Measurements from ENCODE around the gene MYH15. TPM values are rescaled to one million over a fixed set of nuclear protein-coding genes. Genes with fewer than 3 reads are reported as not detected.

The MYH15 gene
- total RNA-seq, 4 donors from 2014 or later = 0.08 to 0.11 (median 0.10) TPM; not detected in 1

DNA sequence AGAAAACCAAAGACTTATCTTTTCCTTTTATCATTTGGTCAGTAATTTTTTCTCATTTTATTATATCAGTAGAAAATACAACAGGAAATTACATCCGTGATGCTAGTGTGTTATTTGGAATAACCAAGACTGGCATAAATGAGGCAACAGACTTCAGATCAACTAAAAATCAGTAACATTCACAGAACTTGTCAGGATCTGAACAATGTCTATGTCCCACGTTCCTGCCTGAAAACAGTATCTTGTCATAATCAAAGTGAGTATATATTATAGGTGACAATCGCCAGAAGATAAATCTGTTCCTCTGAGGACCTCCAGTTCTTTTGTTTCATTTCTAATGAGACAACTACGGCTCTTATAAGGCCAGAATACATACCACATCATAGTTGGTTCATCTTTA lies 41.8 kb downstream of the MYH15 start:
- Histone ChIP-seq H3K36me3 (no peaks in the 10 kb centered on the region), H3K27me3 (no peaks in the 10 kb centered on the region), H3K9me3 (no peaks in the 10 kb centered on the region), H3K4me1 (no peaks in the 10 kb centered on the region), H3K27ac (no peak overlapping the region), H3K4me3 (replicated peaks in 1 of 3) (no peak overlapping the region)
- DNase-seq = no peak
- intact Hi-C loops (cut with DNase I) = no loop called here
- no peak for TF ChIP-seq POLR2A (IDR thresholded peaks at IDR 0.05)
- TF ChIP-seq, protein P1, sequence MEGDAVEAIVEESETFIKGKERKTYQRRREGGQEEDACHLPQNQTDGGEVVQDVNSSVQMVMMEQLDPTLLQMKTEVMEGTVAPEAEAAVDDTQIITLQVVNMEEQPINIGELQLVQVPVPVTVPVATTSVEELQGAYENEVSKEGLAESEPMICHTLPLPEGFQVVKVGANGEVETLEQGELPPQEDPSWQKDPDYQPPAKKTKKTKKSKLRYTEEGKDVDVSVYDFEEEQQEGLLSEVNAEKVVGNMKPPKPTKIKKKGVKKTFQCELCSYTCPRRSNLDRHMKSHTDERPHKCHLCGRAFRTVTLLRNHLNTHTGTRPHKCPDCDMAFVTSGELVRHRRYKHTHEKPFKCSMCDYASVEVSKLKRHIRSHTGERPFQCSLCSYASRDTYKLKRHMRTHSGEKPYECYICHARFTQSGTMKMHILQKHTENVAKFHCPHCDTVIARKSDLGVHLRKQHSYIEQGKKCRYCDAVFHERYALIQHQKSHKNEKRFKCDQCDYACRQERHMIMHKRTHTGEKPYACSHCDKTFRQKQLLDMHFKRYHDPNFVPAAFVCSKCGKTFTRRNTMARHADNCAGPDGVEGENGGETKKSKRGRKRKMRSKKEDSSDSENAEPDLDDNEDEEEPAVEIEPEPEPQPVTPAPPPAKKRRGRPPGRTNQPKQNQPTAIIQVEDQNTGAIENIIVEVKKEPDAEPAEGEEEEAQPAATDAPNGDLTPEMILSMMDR (IDR thresholded peaks at IDR 0.05) = no peak
- 62 to 67% methylated on average over 4 of the region's 4 CpGs for WGBS, 2 donors

DNA sequence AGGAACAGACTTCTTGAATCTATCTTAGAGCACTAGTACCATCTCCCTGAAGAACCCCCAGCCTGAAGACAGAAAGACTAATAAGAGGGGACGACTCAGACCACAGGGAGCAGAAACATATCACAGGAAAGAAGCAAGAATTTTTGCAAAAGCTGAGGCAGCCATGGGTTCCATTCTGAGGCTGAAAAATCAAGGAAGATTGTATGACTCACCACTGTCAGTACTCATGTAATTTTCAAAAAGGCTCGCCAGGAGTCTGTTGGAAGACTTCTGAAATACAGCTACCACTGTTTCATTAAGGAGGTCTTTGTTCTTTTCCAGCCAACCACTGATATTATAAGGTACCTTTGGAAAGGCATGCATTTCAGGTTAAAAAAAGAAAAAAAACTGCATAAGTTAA lies 47.5 kb downstream of the MYH15 start:
- no peaks in the 10 kb centered on the region for H3K27me3 ChIP-seq
- WGBS, 2 donors = 77 to 84% methylated on average over 2 of the region's 2 CpGs
- DNase-seq = no peak

DNA sequence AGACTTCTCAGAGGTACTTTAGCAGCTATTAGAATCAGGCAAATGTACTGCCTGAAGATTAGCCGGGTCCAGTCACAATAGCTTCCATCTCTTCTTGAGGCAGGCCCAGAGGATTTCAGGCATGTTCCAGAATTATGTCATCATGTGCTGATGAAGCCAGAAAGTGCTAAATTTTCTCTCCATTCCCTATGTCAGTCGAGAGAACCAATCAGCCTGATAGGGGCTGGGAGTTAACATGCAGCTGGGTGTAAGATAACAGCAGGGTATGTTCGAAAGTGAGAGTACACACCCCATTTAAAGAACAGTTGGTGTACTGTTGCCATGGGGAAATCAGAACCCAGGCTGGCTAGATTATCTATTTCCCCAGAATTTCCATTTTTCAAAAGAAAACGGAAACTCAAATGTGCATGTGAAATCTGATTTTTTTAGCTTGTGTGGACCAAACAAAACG lies 48.7 kb downstream of the MYH15 start:
- Histone ChIP-seq H3K27ac (no peak overlapping the region), H3K36me3 (no peaks in the 10 kb centered on the region), H3K4me3 (replicated peaks in 1 of 3) (no peak overlapping the region), H3K27me3 (no peaks in the 10 kb centered on the region), H3K9me3 (no peaks in the 10 kb centered on the region), H3K4me1 (no peaks in the 10 kb centered on the region)
- TF ChIP-seq, protein P1 (IDR thresholded peaks at IDR 0.05) = no peak
- no peak for TF ChIP-seq POLR2A (IDR thresholded peaks at IDR 0.05)
- intact Hi-C loops (cut with DNase I) = no loop called here
- DNase-seq = no peak
- 62 to 69% methylated on average over 5 of the region's 5 CpGs for WGBS, 2 donors

More for the DNA sequence above, 47.5 kb downstream of the MYH15 start:
- Histone ChIP-seq H3K4me1 (no peaks in the 10 kb centered on the region), H3K36me3 (no peaks in the 10 kb centered on the region), H3K9me3 (no peaks in the 10 kb centered on the region), H3K4me3 (replicated peaks in 1 of 3) (no peak overlapping the region), H3K27ac (no peak overlapping the region)
- intact Hi-C loops (cut with DNase I) = no loop called here
- TF ChIP-seq POLR2A (IDR thresholded peaks at IDR 0.05) = no peak
- TF ChIP-seq, protein P1 (IDR thresholded peaks at IDR 0.05) = no peak

DNA sequence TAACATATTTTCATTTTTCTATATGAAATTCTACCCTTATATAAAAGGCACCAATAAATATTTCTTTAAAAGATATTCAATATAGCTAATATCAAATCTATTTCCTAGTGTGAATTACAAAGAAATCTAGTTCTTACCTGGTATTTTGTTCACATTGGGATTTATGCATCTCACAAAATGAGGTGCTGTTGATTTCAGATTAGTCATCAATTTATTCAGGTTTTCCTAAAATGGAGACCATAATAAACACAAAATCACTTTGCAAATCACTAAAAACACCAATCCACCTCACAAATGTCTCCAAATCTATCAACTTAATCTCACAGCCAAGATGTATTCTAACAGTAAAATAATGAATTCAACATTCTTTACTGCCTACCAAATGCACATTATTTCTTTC lies 51.2 kb downstream of the MYH15 start:
- no peaks in the 10 kb centered on the region for H3K4me1 ChIP-seq
- no peaks in the 10 kb centered on the region for H3K27me3 ChIP-seq
- H3K9me3 ChIP-seq = no peaks in the 10 kb centered on the region
- H3K27ac ChIP-seq = no peak overlapping the region
- no peak for DNase-seq
- no peaks in the 10 kb centered on the region for H3K36me3 ChIP-seq
- no peak overlapping the region for H3K4me3 ChIP-seq (replicated peaks in 1 of 3)
- TF ChIP-seq, protein P1 (IDR thresholded peaks at IDR 0.05) = no peak
- no peak for TF ChIP-seq POLR2A (IDR thresholded peaks at IDR 0.05)
- intact Hi-C loops (cut with DNase I) = no loop called here

DNA sequence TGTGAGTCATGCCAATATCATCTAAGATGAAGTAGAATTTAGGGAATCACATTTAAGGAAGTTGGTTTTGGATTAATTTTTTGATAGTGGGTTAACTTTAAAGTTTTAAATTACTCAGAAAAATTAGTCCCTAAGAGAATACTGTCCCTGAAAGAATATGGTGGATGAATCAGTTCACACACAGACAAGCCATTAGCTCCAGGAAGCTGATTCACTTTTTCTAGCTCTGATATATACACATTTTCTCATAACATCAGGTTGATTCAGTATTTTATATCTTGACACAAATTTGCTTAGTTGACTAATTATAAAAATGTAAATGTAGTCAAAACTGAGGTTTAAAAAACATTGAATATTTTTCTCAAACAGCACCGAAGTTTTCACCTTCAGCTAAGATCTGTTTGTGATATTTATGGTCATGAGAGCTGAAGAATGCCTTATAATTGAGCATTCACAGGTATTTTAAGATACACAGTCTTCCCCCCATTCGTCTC lies 55.1 kb downstream of the MYH15 start:
- Histone ChIP-seq H3K36me3 (no peaks in the 10 kb centered on the region), H3K9me3 (no peaks in the 10 kb centered on the region), H3K4me1 (no peaks in the 10 kb centered on the region), H3K4me3 (replicated peaks in 1 of 3) (no peak overlapping the region), H3K27ac (no peak overlapping the region), H3K27me3 (no peaks in the 10 kb centered on the region)
- intact Hi-C loops (cut with DNase I) = no loop called here
- 80 to 89% methylated on average over 2 of the region's 2 CpGs for WGBS, 2 donors
- TF ChIP-seq POLR2A (IDR thresholded peaks at IDR 0.05) = no peak
- TF ChIP-seq, protein P1 (IDR thresholded peaks at IDR 0.05) = no peak
- no peak for DNase-seq

All from thyroid gland (tissue), 4 donors.